K562 (cell line): ENCODE results near the gene ADAR. TPM values are rescaled to one million over a fixed set of nuclear protein-coding genes. Genes with fewer than 3 reads are reported as not detected.

Experiments used
- ADNP ChIP-seq: fragments of 200-800 bp; sonication (Bioruptor generic); IDR thresholded peaks from 2 replicates; pipeline ENCODE4 v1.6.1; 2016; ENCODE audit warnings: missing genetic modification characterization, missing compliant biosample characterization
- ARID3A ChIP-seq: IDR thresholded peaks from 2 replicates; pipeline ENCODE4 v1.6.1; 2012; ENCODE audit warnings: low read depth, low read length, improper control_type of control experiment, borderline replicate concordance
- BRF2 ChIP-seq: IDR thresholded peaks from 3 replicates; pipeline ENCODE4 v1.6.1; 2011; ENCODE audit warnings: borderline replicate concordance, mild to moderate bottlenecking; ENCODE audit not compliant: insufficient read length, insufficient read depth
- E2F3 ChIP-seq: fragments of 250-450 bp; sonication (Bioruptor Pico); IDR thresholded peaks from 2 replicates; pipeline ENCODE4 v1.4.0; 2020; ENCODE audit warnings: mild to moderate bottlenecking
- HDGF ChIP-seq: fragments of 450-650 bp; IDR thresholded peaks from 2 replicates; pipeline ENCODE4 v1.6.1; 2016
- MAFF ChIP-seq: IDR thresholded peaks from 2 replicates; pipeline ENCODE4 v1.6.1; 2012; ENCODE audit warnings: low read length, improper control_type of control experiment
- MTA1 ChIP-seq: fragments of 450-650 bp; IDR thresholded peaks from 2 replicates; pipeline ENCODE4 v1.6.1; 2017; ENCODE audit warnings: borderline replicate concordance
- SMARCE1 ChIP-seq: fragments of 450-650 bp; IDR thresholded peaks from 2 replicates; pipeline ENCODE4 v1.7.1; 2016; ENCODE audit warnings: mild to moderate bottlenecking
- SPI1 ChIP-seq: IDR thresholded peaks from 2 replicates; pipeline ENCODE4 v1.6.1; 2011; ENCODE audit warnings: low read depth, low read length, control low read depth, borderline replicate concordance
- STAT5A ChIP-seq: IDR thresholded peaks from 2 replicates; pipeline ENCODE4 v1.6.1; 2012; ENCODE audit warnings: low read length, inconsistent platforms, borderline replicate concordance
- USF2 ChIP-seq: sonication (generic); formaldehyde crosslinking; IDR thresholded peaks from 2 replicates; pipeline ENCODE4 v1.5.0; 2020; ENCODE audit warnings: missing genetic modification reagents
- ZNF316 ChIP-seq: fragments of 450-650 bp; IDR thresholded peaks from 2 replicates; pipeline ENCODE4 v1.6.1; 2016
- ZNF407 ChIP-seq: fragments of 450-650 bp; IDR thresholded peaks from 2 replicates; pipeline ENCODE4 v1.6.1; 2016; ENCODE audit warnings: low read depth
- ZNF584 ChIP-seq: fragments of 200-800 bp; sonication (Bioruptor generic); IDR thresholded peaks from 2 replicates; pipeline ENCODE4 v1.6.1; 2016; ENCODE audit warnings: low read depth, mild to moderate bottlenecking, missing genetic modification characterization, missing compliant biosample characterization
- polyA plus RNA-seq, 8 experiments: library from polyadenylated mRNA; depleted of rRNA in 4 of 8; stranded (reverse) in 5 of 8; unstranded in 3 of 8; fragments of >200 nt; fragmentation: Nextera tagmentation in 2 of 8; fragmentation: Illumina TruSeq in 1 of 8; extraction: Ambion mirVana in 2 of 8; extraction: Trizol in 1 of 8; gene quantifications; 2 replicates each; pipeline versions ENCODE4 v1.2.1 to v1.2.3, GENCODE V29; 2011 to 2014; ENCODE audit warnings: inconsistent platforms in 1 of 8, missing spikeins in 1 of 8
- total RNA-seq, 7 experiments: library from RNA; depleted of rRNA in 6 of 7; stranded (reverse); fragments of >200 nt in 6 of 7; fragmentation: Illumina TruSeq in 2 of 7; extraction: Trizol in 2 of 7; gene quantifications; 2 replicates each; pipeline versions ENCODE4 v1.2.1 to v1.2.3, GENCODE V29; 2011 to 2021; ENCODE audit warnings: low replicate concordance in 1 of 7
- TF ChIP-seq, protein P1 (sequence below): sonication (generic); formaldehyde crosslinking; IDR thresholded peaks from 2 replicates; pipeline ENCODE4 v1.8.0; 2022; ENCODE audit warnings: missing genetic modification reagents, mild to moderate bottlenecking, moderate library complexity, borderline replicate concordance

Gene ADAR
- total and polyA plus RNA-seq, 9 of the 15 experiments (the other 6 are each of a cell fraction or from before 2014, with no cell fraction given): 30.1 to 123 (median 60.2) TPM

DNA sequence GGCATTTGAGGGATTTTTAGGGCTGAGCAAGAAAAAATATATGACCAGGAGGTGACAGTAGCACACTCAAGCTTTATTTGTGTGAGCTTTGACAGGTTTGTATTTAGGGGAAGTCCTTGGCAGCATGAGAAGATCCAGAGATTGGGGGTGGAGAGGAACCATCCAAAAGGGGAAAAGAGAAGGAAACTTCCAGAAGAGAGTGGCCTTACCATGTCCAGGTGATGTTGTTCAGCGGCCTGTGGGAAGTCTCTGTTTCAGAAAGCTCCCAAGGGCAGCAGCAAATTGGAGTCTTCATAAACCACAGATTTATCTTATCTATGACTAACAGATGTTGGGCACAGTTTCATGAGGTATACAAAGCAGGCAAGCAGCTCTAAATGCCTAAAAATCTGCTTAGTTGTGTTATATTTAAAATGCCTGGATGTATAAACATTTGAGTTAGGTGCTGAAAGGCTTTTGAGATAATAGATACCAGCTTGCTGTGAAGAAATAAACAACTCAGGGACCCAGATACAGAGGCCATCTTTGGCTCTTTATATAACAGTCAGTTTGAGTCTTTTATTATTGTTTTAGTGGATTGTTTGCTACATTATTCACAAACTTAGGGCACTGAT, 21.2 kb upstream of the ADAR start (continued):
- TF ChIP-seq USF2 (CRISPR knock-in tag) (no peak), E2F3 (no peak), SMARCE1 (peak; percentile 95), ZNF584 (peak; percentile 49; the same call in 1 of the 2 replicates), SPI1 (peak; percentile 70; the same call in 1 of the 2 replicates), ARID3A (peak; percentile 51; the same call in 1 of the 2 replicates), ADNP (tag) (peak; percentile 53; the same call in 1 of the 2 replicates), BRF2 (no peak), MTA1 (peak; percentile 56; the same call in 1 of the 2 replicates), ZNF407 (no peak), STAT5A (peak; percentile 67; the same call in 1 of the 2 replicates), HDGF (no peak), MAFF (peak; percentile 46; the same call in 1 of the 2 replicates), ZNF316 (peak; percentile 71)
- TF ChIP-seq, protein P1, sequence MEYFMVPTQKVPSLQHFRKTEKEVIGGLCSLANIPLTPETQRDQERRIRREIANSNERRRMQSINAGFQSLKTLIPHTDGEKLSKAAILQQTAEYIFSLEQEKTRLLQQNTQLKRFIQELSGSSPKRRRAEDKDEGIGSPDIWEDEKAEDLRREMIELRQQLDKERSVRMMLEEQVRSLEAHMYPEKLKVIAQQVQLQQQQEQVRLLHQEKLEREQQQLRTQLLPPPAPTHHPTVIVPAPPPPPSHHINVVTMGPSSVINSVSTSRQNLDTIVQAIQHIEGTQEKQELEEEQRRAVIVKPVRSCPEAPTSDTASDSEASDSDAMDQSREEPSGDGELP (CRISPR knock-in tag): 0 out of 2 replicates have a peak, but pooled peaks have one; percentile 20
